K562 (cell line): ENCODE data around the gene C22orf42. TPM values are rescaled to one million over a fixed set of nuclear protein-coding genes. Genes with fewer than 3 reads are reported as not detected.

ENCODE experiments used
- ATAC-seq: fragments of 200-7000 bp; cut with Tn5 transposase; 3 replicates; pipeline ENCODE4 v1.9.1; 2020; ENCODE audit warnings: moderate library complexity
- BruUV-seq: library from RNA; stranded (reverse); fragments of 400-500 nt; replicated peaks from 2 replicates; lab custom pipeline; 2021; lab: Mats Ljungman, UMichigan
- CTCF ChIA-PET: fragments of 300-600 bp; formaldehyde crosslinking; extraction: SDS; loops from one replicate; lab custom pipeline; 2021; ENCODE audit warnings: low intra/inter-chr PET ratio; lab: Yijun Ruan, JAX
- POLR2A ChIA-PET: fragments of 300-600, 350-650 bp; sonication (Branson Sonifier 250); formaldehyde crosslinking; extraction: SDS; loops from one replicate; lab custom pipeline; 2021; ENCODE audit warnings: antibody characterized with exemption, inconsistent platforms; lab: Yijun Ruan, JAX
- DNase-seq, 4 experiments: peaks; one replicate each; pipeline versions ENCODE4 v3.0.0 to v3.0.0-alpha.2; 2011 to 2018; ENCODE audit warnings: low spot score in 3 of 4, mixed read lengths in 3 of 4; ENCODE audit errors: extremely low read depth in 1 of 4
- FAIRE-seq: peaks from 2 replicates; lab custom pipeline; 2011; peaks lifted over from hg19 to GRCh38; lab: Jason Lieb, UNC
- H2AFZ ChIP-seq: 2 replicates; pipeline ENCODE4 v1.6.0; 2011; ENCODE audit warnings: low read depth, low read length, control low read depth, inconsistent platforms
- H3K27ac ChIP-seq: fragments of 200-600 bp; 3 replicates; pipeline ENCODE4 v1.8.0; 2011; ENCODE audit warnings: low read depth, mild to moderate bottlenecking, control low read depth, inconsistent platforms, low read length, moderate library complexity, mixed read lengths; ENCODE audit errors: extremely low read depth
- H3K27me3 ChIP-seq, 2 experiments: fragments of 300-600 bp in 1 of 2; 2 replicates in 1 of 2; 3 replicates in 1 of 2; pipeline versions ENCODE4 v1.6.0 to v1.8.0; 2011; ENCODE audit warnings: inconsistent platforms in 2 of 2, low read length in 2 of 2, mild to moderate bottlenecking in 1 of 2, mixed read lengths in 1 of 2, moderate library complexity in 1 of 2; ENCODE audit not compliant: control insufficient read depth in 2 of 2, insufficient read depth in 2 of 2
- H3K36me3 ChIP-seq: fragments of 300-600 bp; 3 replicates; pipeline ENCODE4 v1.8.0; 2011; ENCODE audit warnings: mild to moderate bottlenecking, low read length, inconsistent platforms; ENCODE audit not compliant: control insufficient read depth, insufficient read depth
- H3K4me1 ChIP-seq, 2 experiments: fragments of 200-600 bp in 1 of 2; replicated peaks in 1 of 2; 2 replicates in 1 of 2; 3 replicates in 1 of 2; pipeline versions ENCODE4 v1.5.1 to v1.8.0; 2011; ENCODE audit warnings: inconsistent platforms in 2 of 2, low read length in 2 of 2, mild to moderate bottlenecking in 1 of 2, mixed read lengths in 1 of 2, moderate library complexity in 1 of 2; ENCODE audit not compliant: control insufficient read depth in 2 of 2, insufficient read depth in 2 of 2
- H3K4me2 ChIP-seq: 2 replicates; pipeline ENCODE4 v1.6.1; 2011; ENCODE audit warnings: low read length, control low read depth, inconsistent platforms, mixed read lengths; ENCODE audit not compliant: insufficient read depth
- H3K4me3 ChIP-seq: fragments of 200-600 bp; sonication (generic), shearing (Covaris generic); 2 replicates; pipeline ENCODE4 v1.5.1; 2016; ENCODE audit warnings: control low read depth, inconsistent platforms
- H3K79me2 ChIP-seq: fragments of 200-600 bp; 3 replicates; pipeline ENCODE4 v1.8.0; 2011; ENCODE audit warnings: low read length, inconsistent platforms; ENCODE audit not compliant: control insufficient read depth, insufficient read depth
- H3K9ac ChIP-seq, 2 experiments: 2 replicates each; pipeline versions ENCODE4 v1.6.0 to v1.6.1; 2011; ENCODE audit warnings: low read depth in 2 of 2, low read length in 2 of 2, control low read depth in 1 of 2, inconsistent platforms in 1 of 2, mild to moderate bottlenecking in 1 of 2, mixed read lengths in 1 of 2; ENCODE audit not compliant: insufficient read depth in 1 of 2
- H3K9me1 ChIP-seq: one replicate; pipeline ENCODE4 v1.6.0; 2011; ENCODE audit warnings: inconsistent platforms, mild to moderate bottlenecking, low read length, moderate library complexity; ENCODE audit not compliant: control insufficient read depth, insufficient read depth
- H3K9me3 ChIP-seq: replicated peaks from 2 replicates; pipeline ENCODE4 v1.5.1; 2011; ENCODE audit warnings: low read depth, low read length, inconsistent platforms; ENCODE audit not compliant: control insufficient read depth, insufficient read depth
- H4K20me1 ChIP-seq: replicated peaks from 2 replicates; pipeline ENCODE4 v1.6.1; 2011; ENCODE audit warnings: low read length, inconsistent platforms, mixed read lengths; ENCODE audit not compliant: control insufficient read depth, insufficient read depth
- FOS ChIP-seq: IDR thresholded peaks from 3 replicates; pipeline ENCODE4 v1.6.1; 2011; ENCODE audit not compliant: insufficient read length; ENCODE audit errors: extremely low read depth
- KLF13 ChIP-seq: fragments of 450-650 bp; IDR thresholded peaks from 2 replicates; pipeline ENCODE4 v1.6.1; 2016; ENCODE audit warnings: missing genetic modification characterization, low read depth, mild to moderate bottlenecking, missing compliant biosample characterization, moderate library complexity, borderline replicate concordance
- KLF6 ChIP-seq: fragments of 250-450 bp; sonication (Bioruptor Pico); IDR thresholded peaks from 2 replicates; pipeline ENCODE4 v1.4.0; 2020; ENCODE audit warnings: mild to moderate bottlenecking, moderate library complexity, borderline replicate concordance
- LCOR ChIP-seq: sonication (generic); formaldehyde crosslinking; IDR thresholded peaks from 2 replicates; pipeline ENCODE4 v1.8.0; 2022; ENCODE audit warnings: mild to moderate bottlenecking, missing genetic modification reagents
- MEF2A ChIP-seq: IDR thresholded peaks from 2 replicates; pipeline ENCODE4 v1.6.1; 2011; ENCODE audit warnings: low read depth, mild to moderate bottlenecking, low read length, moderate library complexity; ENCODE audit not compliant: control insufficient read depth
- MITF ChIP-seq: IDR thresholded peaks from 2 replicates; pipeline ENCODE4 v1.6.1; 2014; ENCODE audit warnings: antibody characterized with exemption
- MYBL2 ChIP-seq, 2 experiments: fragments of 450-650 bp in 1 of 2; sonication (generic) in 1 of 2; formaldehyde crosslinking in 1 of 2; IDR thresholded peaks; 2 replicates each; pipeline versions ENCODE4 v1.6.1 to v1.8.1; 2017 to 2022; ENCODE audit warnings: borderline replicate concordance in 1 of 2, inconsistent platforms in 1 of 2, low read depth in 1 of 2, mild to moderate bottlenecking in 1 of 2, missing genetic modification reagents in 1 of 2, moderate library complexity in 1 of 2
- NCOA1 ChIP-seq: fragments of 450-650 bp; IDR thresholded peaks from 2 replicates; pipeline ENCODE4 v1.6.1; 2016; ENCODE audit warnings: low read depth
- SAFB ChIP-seq: fragments of 200-400 bp; formaldehyde crosslinking; IDR thresholded peaks from 2 replicates; pipeline ENCODE4 v1.6.1; 2017; ENCODE audit warnings: low read depth, low read length, borderline replicate concordance
- SMARCA4 ChIP-seq: fragments of 450-650 bp; IDR thresholded peaks from 2 replicates; pipeline ENCODE4 v1.6.1; 2016
- SNRNP70 ChIP-seq: fragments of 200-400 bp; formaldehyde crosslinking; optimal IDR thresholded peaks from 2 replicates; pipeline ENCODE3; 2017; ENCODE audit warnings: low read depth, low read length
- SRSF1 ChIP-seq: fragments of 200-400 bp; formaldehyde crosslinking; IDR thresholded peaks from 2 replicates; pipeline ENCODE4 v1.6.1; 2017; ENCODE audit warnings: mild to moderate bottlenecking, low read depth, low read length, moderate library complexity
- ZNF311 ChIP-seq: fragments of 250-450 bp; sonication (Bioruptor Pico); IDR thresholded peaks from 2 replicates; pipeline ENCODE4 v1.4.0; 2020; ENCODE audit warnings: mild to moderate bottlenecking, moderate library complexity
- ZNF41 ChIP-seq: fragments of 250-450 bp; sonication (Bioruptor Pico); conservative IDR thresholded peaks from 2 replicates; pipeline ENCODE4 v1.4.0; 2020; ENCODE audit warnings: mild to moderate bottlenecking
- WGBS: fragments of 100-300 bp; shearing (Covaris generic); methylation state at CpG from one replicate; pipeline ENCODE4 v1.1.6; 2016; ENCODE audit warnings: low coverage, mixed read lengths; ENCODE audit not compliant: insufficient coverage; ENCODE audit errors: missing lambda C conversion rate; 5-methylcytosine and 5-hydroxymethylcytosine counted together
- in situ Hi-C: fragments of 300-500 bp; cut with MboI; formaldehyde crosslinking; loops from 4 replicates; pipeline ENCODE4 v1.15.0; 2018; ENCODE audit warnings: inconsistent platforms, mixed read lengths
- intact Hi-C: fragments of 100-400 bp; cut with micrococcal nuclease; formaldehyde crosslinking; loops from 2 replicates; pipeline ENCODE4 v1.14.2; 2022
- polyA plus RNA-seq, 8 experiments: library from polyadenylated mRNA; depleted of rRNA in 4 of 8; stranded (reverse) in 5 of 8; unstranded in 3 of 8; fragments of >200 nt; fragmentation: Nextera tagmentation in 2 of 8; fragmentation: Illumina TruSeq in 1 of 8; extraction: Ambion mirVana in 2 of 8; extraction: Trizol in 1 of 8; gene quantifications; 2 replicates each; pipeline versions ENCODE4 v1.2.1 to v1.2.3, GENCODE V29; 2011 to 2014; ENCODE audit warnings: inconsistent platforms in 1 of 8, missing spikeins in 1 of 8
- small RNA-seq: library from RNA; depleted of rRNA; stranded (forward); fragments of <200 nt; gene quantifications from one replicate; pipeline ENCODE3, GENCODE V24; 2014
- total RNA-seq, 7 experiments: library from RNA; depleted of rRNA in 6 of 7; stranded (reverse); fragments of >200 nt in 6 of 7; fragmentation: Illumina TruSeq in 2 of 7; extraction: Trizol in 2 of 7; gene quantifications; 2 replicates each; pipeline versions ENCODE4 v1.2.1 to v1.2.3, GENCODE V29; 2011 to 2021; ENCODE audit warnings: low replicate concordance in 1 of 7

C22orf42 gene
- total and polyA plus RNA-seq, 9 of the 15 experiments (the other 6 are each of a cell fraction or from before 2014, with no cell fraction given) = not detected

GRCh38 chr22:32100711-32101110, 58.4 kb downstream of the C22orf42 start:
- no peaks in the 10 kb centered on the region for H3K27me3 ChIP-seq
- TF ChIP-seq SAFB = no peak
- no peak for TF ChIP-seq SNRNP70
- no peak for TF ChIP-seq ZNF41
- TF ChIP-seq NCOA1 = no peak
- TF ChIP-seq KLF6 (CRISPR knock-in tag) = no peak
- no peak for TF ChIP-seq MITF
- no peak for TF ChIP-seq MEF2A
- no peak for TF ChIP-seq ZNF311 (CRISPR knock-in tag)
- TF ChIP-seq MYBL2 (IDR thresholded peaks at IDR 0.05; ENCODE audit: low read depth) = no peak
- TF ChIP-seq MYBL2 (CRISPR knock-in tag; IDR thresholded peaks at IDR 0.05; ENCODE audit: borderline replicate concordance) = no peak
- TF ChIP-seq SRSF1 = no peak
- TF ChIP-seq LCOR (CRISPR knock-in tag) = no peak
- no peak for TF ChIP-seq KLF13 (tag)
- no peak for TF ChIP-seq FOS
- TF ChIP-seq SMARCA4 = no peak
- FAIRE-seq = no peak
- no peak for DNase-seq
- H3K4me1 ChIP-seq = no peaks in the 10 kb centered on the region
- in situ Hi-C loops (no loop called here), intact Hi-C loops (no loop called here)
- WGBS = 0% methylated on average over 1 of the region's 1 CpG
- no TSS peak for BruUV-seq
- H3K79me2 ChIP-seq = no peaks in the 10 kb centered on the region
- no peak overlapping the region for H3K4me2 ChIP-seq
- no peak overlapping the region for H3K4me3 ChIP-seq
- no peaks in the 10 kb centered on the region for H3K9me3 ChIP-seq
- no peaks in the 10 kb centered on the region for H3K36me3 ChIP-seq
- POLR2A ChIA-PET = no interaction called here
- ATAC-seq = no peak
- no peaks in the 10 kb centered on the region for H3K9me1 ChIP-seq
- no peak overlapping the region for H3K9ac ChIP-seq
- no peak overlapping the region for H3K27ac ChIP-seq
- CTCF ChIA-PET = no interaction called here
- no peak overlapping the region for H2AFZ ChIP-seq
- H4K20me1 ChIP-seq = no peaks in the 10 kb centered on the region

Small RNA genes lying within 50 kb of the gene (small RNA-seq; reads per million reads assigned to genes)
- gene AP1B1P2 (not detected), gene RF02171 (not detected)

Other genes with a start within 250 kb of the C22orf42 start
- 97.3 and 109 TPM in 2 replicates for gene YWHAH, start 214.8 kb downstream of the C22orf42 start, total RNA-seq (2014; rRNA removed)
- 140 and 203 TPM in 2 replicates for gene YWHAH, start 214.8 kb downstream of the C22orf42 start, total RNA-seq (2014; rRNA removed; fragmentation: Illumina TruSeq; extraction: Trizol)
- 106 and 114 TPM in 2 replicates for gene YWHAH, start 214.8 kb downstream of the C22orf42 start, total RNA-seq (2015; rRNA removed; fragmentation: Illumina TruSeq; extraction: Trizol)
- 141 and 162 TPM in 2 replicates for gene YWHAH, start 214.8 kb downstream of the C22orf42 start, total RNA-seq (2021)
- gene YWHAH, start 214.8 kb downstream of the C22orf42 start, polyA plus RNA-seq (2011; rRNA removed) = 100 and 119 TPM in 2 replicates
- 171 and 177 TPM in 2 replicates for gene YWHAH, start 214.8 kb downstream of the C22orf42 start, polyA plus RNA-seq (2014; fragmentation: Illumina TruSeq; extraction: Trizol)
- 10 to 100 TPM; 32.0 to 39.6 TPM for gene YWHAH, start 214.8 kb downstream of the C22orf42 start, polyA plus RNA-seq (2014; fragmentation: Nextera tagmentation; extraction: Ambion mirVana)
- 105 and 106 TPM in 2 replicates for gene YWHAH, start 214.8 kb downstream of the C22orf42 start, polyA plus RNA-seq (2014; rRNA removed)
- gene SLC5A1, start 116.0 kb downstream of the C22orf42 start, total RNA-seq (2014; rRNA removed) = not detected in 2 replicates
- gene SLC5A1, start 116.0 kb downstream of the C22orf42 start, total RNA-seq (2014; rRNA removed; fragmentation: Illumina TruSeq; extraction: Trizol) = not detected in 2 replicates
- not detected in 2 replicates for gene SLC5A1, start 116.0 kb downstream of the C22orf42 start, total RNA-seq (2015; rRNA removed; fragmentation: Illumina TruSeq; extraction: Trizol)
- gene SLC5A1, start 116.0 kb downstream of the C22orf42 start, total RNA-seq (2021) = not detected in 2 replicates
- gene SLC5A1, start 116.0 kb downstream of the C22orf42 start, polyA plus RNA-seq (2011; rRNA removed) = not detected in 2 replicates
- not detected in 2 replicates for gene SLC5A1, start 116.0 kb downstream of the C22orf42 start, polyA plus RNA-seq (2014; fragmentation: Illumina TruSeq; extraction: Trizol)
- gene SLC5A1, start 116.0 kb downstream of the C22orf42 start, polyA plus RNA-seq (2014; fragmentation: Nextera tagmentation; extraction: Ambion mirVana) = not detected
- gene SLC5A1, start 116.0 kb downstream of the C22orf42 start, polyA plus RNA-seq (2014; rRNA removed) = not detected in 2 replicates
- not detected in 2 replicates for gene RFPL2, start 45.8 kb upstream of the C22orf42 start, total RNA-seq (2014; rRNA removed)
- not detected in 2 replicates for gene RFPL2, start 45.8 kb upstream of the C22orf42 start, total RNA-seq (2014; rRNA removed; fragmentation: Illumina TruSeq; extraction: Trizol)
- not detected in 2 replicates for gene RFPL2, start 45.8 kb upstream of the C22orf42 start, total RNA-seq (2015; rRNA removed; fragmentation: Illumina TruSeq; extraction: Trizol)
- not detected in 2 replicates for gene RFPL2, start 45.8 kb upstream of the C22orf42 start, total RNA-seq (2021)
- not detected in 2 replicates for gene RFPL2, start 45.8 kb upstream of the C22orf42 start, polyA plus RNA-seq (2011; rRNA removed)
- not detected in 2 replicates for gene RFPL2, start 45.8 kb upstream of the C22orf42 start, polyA plus RNA-seq (2014; fragmentation: Illumina TruSeq; extraction: Trizol)
- not detected for gene RFPL2, start 45.8 kb upstream of the C22orf42 start, polyA plus RNA-seq (2014; fragmentation: Nextera tagmentation; extraction: Ambion mirVana)
- not detected in 2 replicates for gene RFPL2, start 45.8 kb upstream of the C22orf42 start, polyA plus RNA-seq (2014; rRNA removed)
- gene SLC5A4, start 96.0 kb upstream of the C22orf42 start, total RNA-seq (2014; rRNA removed) = not detected in 2 replicates
- not detected in 2 replicates for gene SLC5A4, start 96.0 kb upstream of the C22orf42 start, total RNA-seq (2014; rRNA removed; fragmentation: Illumina TruSeq; extraction: Trizol)
- not detected in 2 replicates for gene SLC5A4, start 96.0 kb upstream of the C22orf42 start, total RNA-seq (2015; rRNA removed; fragmentation: Illumina TruSeq; extraction: Trizol)
- not detected in 2 replicates for gene SLC5A4, start 96.0 kb upstream of the C22orf42 start, total RNA-seq (2021)
- gene SLC5A4, start 96.0 kb upstream of the C22orf42 start, polyA plus RNA-seq (2011; rRNA removed) = not detected in 2 replicates
- not detected in 2 replicates for gene SLC5A4, start 96.0 kb upstream of the C22orf42 start, polyA plus RNA-seq (2014; fragmentation: Illumina TruSeq; extraction: Trizol)
- gene SLC5A4, start 96.0 kb upstream of the C22orf42 start, polyA plus RNA-seq (2014; fragmentation: Nextera tagmentation; extraction: Ambion mirVana) = not detected
- gene SLC5A4, start 96.0 kb upstream of the C22orf42 start, polyA plus RNA-seq (2014; rRNA removed) = 0.22 TPM in 1 of 2 replicates, not detected in the other
- gene RFPL3, start 198.6 kb upstream of the C22orf42 start, total RNA-seq (2014; rRNA removed) = not detected in 2 replicates
- gene RFPL3, start 198.6 kb upstream of the C22orf42 start, total RNA-seq (2014; rRNA removed; fragmentation: Illumina TruSeq; extraction: Trizol) = not detected in 2 replicates
- not detected in 2 replicates for gene RFPL3, start 198.6 kb upstream of the C22orf42 start, total RNA-seq (2015; rRNA removed; fragmentation: Illumina TruSeq; extraction: Trizol)
- not detected in 2 replicates for gene RFPL3, start 198.6 kb upstream of the C22orf42 start, total RNA-seq (2021)
- gene RFPL3, start 198.6 kb upstream of the C22orf42 start, polyA plus RNA-seq (2011; rRNA removed) = not detected in 2 replicates
- gene RFPL3, start 198.6 kb upstream of the C22orf42 start, polyA plus RNA-seq (2014; fragmentation: Illumina TruSeq; extraction: Trizol) = not detected in 2 replicates
- gene RFPL3, start 198.6 kb upstream of the C22orf42 start, polyA plus RNA-seq (2014; fragmentation: Nextera tagmentation; extraction: Ambion mirVana) = not detected
- not detected in 2 replicates for gene RFPL3, start 198.6 kb upstream of the C22orf42 start, polyA plus RNA-seq (2014; rRNA removed)